ENCODE measurements around the gene ETV3. TPM values are rescaled to one million over a fixed set of nuclear protein-coding genes. Genes with fewer than 3 reads are reported as not detected.

ETV3 gene
- total RNA-seq, 1 experiment from 2014 or later = 36.3 TPM

DNA sequence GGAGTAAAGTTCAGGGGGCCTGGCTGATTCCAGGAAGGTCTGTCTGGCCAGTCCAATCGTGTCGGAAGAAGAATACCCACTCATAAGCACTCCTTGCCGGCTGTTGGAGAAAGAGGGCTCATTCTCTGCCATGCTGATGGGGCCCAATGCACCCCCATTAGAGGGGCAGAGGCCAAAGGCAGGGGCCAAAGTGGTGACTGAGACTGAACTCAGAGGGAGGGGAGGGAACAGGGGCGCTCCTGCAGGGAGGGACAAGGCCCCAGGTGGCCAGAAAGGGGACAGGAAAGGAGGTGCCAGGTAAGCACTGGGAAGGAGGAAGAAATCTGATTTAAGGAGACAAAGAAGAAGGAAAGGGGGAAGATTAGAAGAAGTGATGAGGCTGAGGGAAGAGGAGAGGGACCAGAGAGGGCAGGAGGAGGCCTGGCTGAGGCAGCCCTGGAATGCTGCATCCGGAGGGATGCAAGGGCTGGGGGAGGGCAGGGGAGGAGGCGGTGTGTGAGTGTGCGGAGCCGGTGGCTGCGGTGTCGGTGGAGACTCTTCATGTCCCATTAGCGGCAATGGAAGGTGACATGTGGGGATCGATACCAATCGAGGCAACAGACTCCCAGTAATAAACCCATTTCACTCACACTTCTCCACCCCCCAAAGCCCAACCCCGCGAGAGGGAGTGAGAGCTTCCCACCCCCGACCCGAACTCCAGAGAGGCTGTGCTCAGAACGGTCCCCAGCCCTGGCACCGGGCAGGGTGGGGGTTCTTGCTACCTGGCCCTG is 26.6 kb downstream of the ETV3 start:
- H3K4me1 ChIP-seq (ENCODE audit: insufficient read depth, low read length) = peaks cover 18% of the 10 kb centered on the region; the same call in 1 of the 2 replicates
- H3K23me2 ChIP-seq (ENCODE audit: insufficient read length, low read depth, low read length, poor library complexity, severe bottlenecking) = no peaks in the 10 kb centered on the region
- no peak overlapping the region for H3T11ph ChIP-seq (ENCODE audit: low read length)
- no peak overlapping the region for H2BK12ac ChIP-seq (ENCODE audit: insufficient read length, low read depth, low read length)
- TF ChIP-seq, protein P1, sequence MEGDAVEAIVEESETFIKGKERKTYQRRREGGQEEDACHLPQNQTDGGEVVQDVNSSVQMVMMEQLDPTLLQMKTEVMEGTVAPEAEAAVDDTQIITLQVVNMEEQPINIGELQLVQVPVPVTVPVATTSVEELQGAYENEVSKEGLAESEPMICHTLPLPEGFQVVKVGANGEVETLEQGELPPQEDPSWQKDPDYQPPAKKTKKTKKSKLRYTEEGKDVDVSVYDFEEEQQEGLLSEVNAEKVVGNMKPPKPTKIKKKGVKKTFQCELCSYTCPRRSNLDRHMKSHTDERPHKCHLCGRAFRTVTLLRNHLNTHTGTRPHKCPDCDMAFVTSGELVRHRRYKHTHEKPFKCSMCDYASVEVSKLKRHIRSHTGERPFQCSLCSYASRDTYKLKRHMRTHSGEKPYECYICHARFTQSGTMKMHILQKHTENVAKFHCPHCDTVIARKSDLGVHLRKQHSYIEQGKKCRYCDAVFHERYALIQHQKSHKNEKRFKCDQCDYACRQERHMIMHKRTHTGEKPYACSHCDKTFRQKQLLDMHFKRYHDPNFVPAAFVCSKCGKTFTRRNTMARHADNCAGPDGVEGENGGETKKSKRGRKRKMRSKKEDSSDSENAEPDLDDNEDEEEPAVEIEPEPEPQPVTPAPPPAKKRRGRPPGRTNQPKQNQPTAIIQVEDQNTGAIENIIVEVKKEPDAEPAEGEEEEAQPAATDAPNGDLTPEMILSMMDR (conservative IDR thresholded peaks at IDR 0.05) = no peak
- no peak overlapping the region for H2BK120ac ChIP-seq (ENCODE audit: low read depth, low read length, poor library complexity, severe bottlenecking)
- no peak overlapping the region for H3K23ac ChIP-seq (ENCODE audit: insufficient read length, low read depth, low read length)
- H4K8ac ChIP-seq (replicated peaks; ENCODE audit: insufficient read length, low read depth, low read length) = no peak overlapping the region
- no peak overlapping the region for H2BK5ac ChIP-seq (ENCODE audit: insufficient read length, low read length)
- H3K9me3 ChIP-seq (ENCODE audit: control insufficient read depth, low read depth, low read length) = no peaks in the 10 kb centered on the region
- H3K4me2 ChIP-seq (ENCODE audit: insufficient read depth, insufficient read length, low read length) = no peak overlapping the region
- peak overlapping the region in 1 of 3 experiments; percentile 60; a peak in 3 of 7 replicates for H3K27ac Mint-ChIP-seq
- H3K79me1 ChIP-seq (ENCODE audit: insufficient read depth, low read depth, low read length, poor library complexity, severe bottlenecking) = no peaks in the 10 kb centered on the region
- H3K79me2 ChIP-seq (ENCODE audit: insufficient read depth, low read length) = no peaks in the 10 kb centered on the region
- H3K9ac ChIP-seq (ENCODE audit: extremely low read depth, insufficient read length, low read length) = no peak overlapping the region
- no peaks in the 10 kb centered on the region for H4K20me1 ChIP-seq (ENCODE audit: control insufficient read depth, insufficient read depth, insufficient read length)
- H4K91ac ChIP-seq (ENCODE audit: insufficient read length, low read depth, low read length) = no peak overlapping the region
- no peak overlapping the region for H2AK5ac ChIP-seq (ENCODE audit: insufficient read length, low read length)
- peaks cover 36% of the 10 kb centered on the region for H3K27me3 Mint-ChIP-seq (ENCODE audit: low read depth)
- H2BK15ac ChIP-seq (ENCODE audit: low read depth, low read length) = no peak overlapping the region
- H3K14ac ChIP-seq (ENCODE audit: insufficient read depth, low read length) = no peak overlapping the region
- peak; percentile 70 for DNase-seq
- no peaks in the 10 kb centered on the region for H3K36me3 Mint-ChIP-seq (ENCODE audit: insufficient read depth in 1 of 3, low read depth in 3 of 3)
- H3K4me3 Mint-ChIP-seq = peak overlapping the region in 1 of 2 experiments; percentile 61; a peak in 2 of 5 replicates
- no peak overlapping the region for H3K56ac ChIP-seq (ENCODE audit: insufficient read length, low read depth, low read length)
- H3K27me3 ChIP-seq (ENCODE audit: insufficient read depth, low read length) = no peaks in the 10 kb centered on the region; the same call in 1 of the 2 replicates
- no peak overlapping the region for H3K27ac ChIP-seq (ENCODE audit: insufficient read length, low read depth, low read length)
- H3K4ac ChIP-seq (ENCODE audit: low read depth, low read length) = no peak overlapping the region
- H3K4me1 Mint-ChIP-seq = peaks cover 67 to 81% of the 10 kb centered on the region in 2 experiments
- no peak overlapping the region for H3K18ac ChIP-seq (ENCODE audit: insufficient read length, low read depth, low read length)
- H2BK20ac ChIP-seq (ENCODE audit: low read depth, low read length, poor library complexity, severe bottlenecking) = no peak overlapping the region
- no peaks in the 10 kb centered on the region for H3K9me3 Mint-ChIP-seq
- no peak overlapping the region for H2AFZ ChIP-seq (ENCODE audit: low read length)
- H4K5ac ChIP-seq (ENCODE audit: insufficient read length, low read depth, low read length) = no peak overlapping the region
- WGBS (ENCODE audit: extremely low coverage, insufficient read length, low lambda C conversion rate) = no CpG with 5 or more reads among the region's 19 CpGs
